A673 (cell line): ENCODE results near the gene PRR15L.

Experiments used
- EZH2 ChIP-seq: fragments of 200-600 bp; sonication (generic); IDR thresholded peaks from 2 replicates; pipeline ENCODE4 v1.6.1; 2017; ENCODE audit warnings: borderline replicate concordance, low read depth, mild to moderate bottlenecking, mixed read lengths, antibody characterized with exemption, low read length; ENCODE audit not compliant: poor library complexity, severe bottlenecking
- TF ChIP-seq, protein P1 (sequence below): fragments of 300-800, 200-600 bp; sonication (generic); conservative IDR thresholded peaks from 2 replicates; pipeline ENCODE4 v1.5.1; 2017; ENCODE audit warnings: low read depth, mild to moderate bottlenecking, antibody characterized with exemption, low read length, moderate library complexity, mixed read lengths

DNA sequence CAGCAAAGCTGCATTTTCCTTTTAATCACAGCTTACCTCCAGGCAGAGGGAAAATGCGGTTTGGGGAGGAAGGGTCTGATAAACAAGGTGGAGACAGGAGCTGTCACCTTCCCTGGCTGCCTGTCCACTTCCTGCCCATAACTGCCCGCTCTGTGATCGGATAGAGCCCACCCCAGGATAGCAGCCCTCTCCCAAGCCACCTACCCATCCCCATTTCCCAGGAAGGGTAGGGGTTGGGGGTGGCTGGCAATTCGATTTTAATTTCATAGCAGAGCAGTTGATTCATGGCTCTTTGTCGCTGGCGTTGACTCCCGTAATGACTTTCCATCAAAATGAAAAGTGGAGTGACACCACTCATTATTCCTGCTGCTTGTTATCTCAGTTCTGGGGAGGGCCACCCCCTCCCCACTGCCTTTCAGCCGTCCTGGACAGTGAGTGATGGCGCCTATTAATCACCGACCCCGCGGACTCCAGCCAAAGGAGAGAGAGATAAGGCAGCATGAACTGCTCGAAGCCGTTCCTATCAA is 24.5 kb upstream of the PRR15L start:
- TF ChIP-seq, protein P1, sequence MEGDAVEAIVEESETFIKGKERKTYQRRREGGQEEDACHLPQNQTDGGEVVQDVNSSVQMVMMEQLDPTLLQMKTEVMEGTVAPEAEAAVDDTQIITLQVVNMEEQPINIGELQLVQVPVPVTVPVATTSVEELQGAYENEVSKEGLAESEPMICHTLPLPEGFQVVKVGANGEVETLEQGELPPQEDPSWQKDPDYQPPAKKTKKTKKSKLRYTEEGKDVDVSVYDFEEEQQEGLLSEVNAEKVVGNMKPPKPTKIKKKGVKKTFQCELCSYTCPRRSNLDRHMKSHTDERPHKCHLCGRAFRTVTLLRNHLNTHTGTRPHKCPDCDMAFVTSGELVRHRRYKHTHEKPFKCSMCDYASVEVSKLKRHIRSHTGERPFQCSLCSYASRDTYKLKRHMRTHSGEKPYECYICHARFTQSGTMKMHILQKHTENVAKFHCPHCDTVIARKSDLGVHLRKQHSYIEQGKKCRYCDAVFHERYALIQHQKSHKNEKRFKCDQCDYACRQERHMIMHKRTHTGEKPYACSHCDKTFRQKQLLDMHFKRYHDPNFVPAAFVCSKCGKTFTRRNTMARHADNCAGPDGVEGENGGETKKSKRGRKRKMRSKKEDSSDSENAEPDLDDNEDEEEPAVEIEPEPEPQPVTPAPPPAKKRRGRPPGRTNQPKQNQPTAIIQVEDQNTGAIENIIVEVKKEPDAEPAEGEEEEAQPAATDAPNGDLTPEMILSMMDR: no peak
- TF ChIP-seq EZH2: no peak
